Thymus (tissue), 11 donors: ENCODE measurements around the gene GAPDHS. TPM values are rescaled to one million over a fixed set of nuclear protein-coding genes. Genes with fewer than 3 reads are reported as not detected.

Experiments used
- DNase-seq, 9 donors: peaks; one replicate each; pipeline ENCODE4 v3.0.0-alpha.2; 2013; ENCODE audit warnings: low spot score in 9 of 9, low read depth in 6 of 9, missing footprints in 1 of 9
- H3K27ac ChIP-seq, 2 donors: one replicate each; pipeline ENCODE4 v1.5.1; 2013; ENCODE audit warnings: control low read depth in 1 of 2, low read depth in 1 of 2, low read length in 1 of 2, mild to moderate bottlenecking in 1 of 2, moderate library complexity in 1 of 2
- H3K27me3 ChIP-seq, 2 donors: one replicate each; pipeline ENCODE4 v1.5.1; 2013; ENCODE audit warnings: low read length in 1 of 2; ENCODE audit not compliant: control insufficient read depth in 2 of 2, insufficient read depth in 1 of 2
- H3K36me3 ChIP-seq, 2 donors: one replicate each; pipeline ENCODE4 v1.5.1; 2013; ENCODE audit warnings: low read length in 1 of 2, mild to moderate bottlenecking in 1 of 2, moderate library complexity in 1 of 2; ENCODE audit not compliant: control insufficient read depth in 2 of 2, insufficient read depth in 2 of 2
- H3K4me1 ChIP-seq, 2 donors: one replicate each; pipeline ENCODE4 v1.5.1; 2013; ENCODE audit warnings: low read length in 2 of 2; ENCODE audit not compliant: control insufficient read depth in 2 of 2, insufficient read depth in 2 of 2
- H3K4me3 ChIP-seq, 2 donors: one replicate each; pipeline ENCODE4 v1.5.1; 2013; ENCODE audit warnings: low read length in 2 of 2, control low read depth in 1 of 2, mild to moderate bottlenecking in 1 of 2
- H3K9me3 ChIP-seq, 2 donors: one replicate each; pipeline ENCODE4 v1.5.1; 2013; ENCODE audit warnings: low read length in 1 of 2, mild to moderate bottlenecking in 1 of 2; ENCODE audit not compliant: control insufficient read depth in 2 of 2, insufficient read depth in 1 of 2
- WGBS: extraction: QIAGEN DNeasy Blood & Tissue Kit; methylation state at CpG from one replicate; pipeline ENCODE4 v1.1.7; 2013; 5-methylcytosine and 5-hydroxymethylcytosine counted together
- polyA plus RNA-seq: library from polyadenylated mRNA; stranded (reverse); fragments of 200-250 nt; gene quantifications from one replicate; pipeline ENCODE4 v1.2.3, GENCODE V29; 2013
- total RNA-seq: library from RNA; stranded (reverse); fragments of 120-200 nt; gene quantifications from one replicate; pipeline ENCODE4 v1.2.4, GENCODE V29; 2013
- donor health status: healthy.

GAPDHS gene
- total and polyA plus RNA-seq, 2 donors = 0.16 to 0.19 TPM

- Histone ChIP-seq H3K27me3 (peaks cover 0 to 33% of the 10 kb centered on the region in 2 donors), H3K4me3 (no peak overlapping the region), H3K9me3 (no peaks in the 10 kb centered on the region), H3K36me3 (no peaks in the 10 kb centered on the region), H3K27ac (no peak overlapping the region), H3K4me1 (no peaks in the 10 kb centered on the region)
- DNase-seq = no peak
- WGBS = 94% methylated on average over 3 of the region's 3 CpGs
Measured at GRCh38 chr19:35516310-35516709, 16.9 kb upstream of the GAPDHS start.

GRCh38 chr19:35517342-35517741 is 15.9 kb upstream of the GAPDHS start:
- WGBS = 94% methylated on average over 2 of the region's 2 CpGs
- Histone ChIP-seq H3K4me3 (no peak overlapping the region), H3K27ac (no peak overlapping the region), H3K4me1 (no peaks in the 10 kb centered on the region), H3K27me3 (peaks cover 0 to 24% of the 10 kb centered on the region in 2 donors), H3K36me3 (no peaks in the 10 kb centered on the region), H3K9me3 (no peaks in the 10 kb centered on the region)
- DNase-seq = no peak

GRCh38 chr19:35518313-35518712 is 14.9 kb upstream of the GAPDHS start:
- WGBS = 93% methylated on average over 6 of the region's 6 CpGs

DNA sequence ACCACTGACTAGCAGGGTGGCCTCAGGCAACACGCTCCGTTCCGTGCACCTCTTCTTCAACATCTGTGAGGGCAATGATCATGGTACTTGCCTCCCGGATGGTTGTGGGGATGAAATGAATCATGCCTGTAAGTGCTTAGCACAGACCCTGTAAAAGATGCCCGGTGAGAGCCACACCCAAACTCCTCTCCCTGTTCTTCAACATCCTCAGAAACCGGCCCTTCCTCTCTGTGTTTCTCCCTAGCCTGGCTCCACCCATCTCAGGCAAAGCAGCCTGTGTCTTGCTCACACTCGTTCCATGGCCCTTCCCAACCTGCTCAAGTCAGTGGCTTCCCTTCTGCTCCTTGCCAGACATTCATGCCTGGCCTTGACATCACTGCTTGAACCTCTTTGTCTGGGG is 14.0 kb upstream of the GAPDHS start:
- WGBS = 84% methylated on average over 7 of the region's 7 CpGs
- Histone ChIP-seq H3K4me1 (no peaks in the 10 kb centered on the region), H3K4me3 (no peak overlapping the region), H3K9me3 (no peaks in the 10 kb centered on the region), H3K27ac (no peak overlapping the region), H3K27me3 (peaks cover 0 to 11% of the 10 kb centered on the region in 2 donors), H3K36me3 (no peaks in the 10 kb centered on the region)
- no peak for DNase-seq

More at GRCh38 chr19:35518313-35518712, 14.9 kb upstream of the GAPDHS start:
- Histone ChIP-seq H3K4me1 (no peaks in the 10 kb centered on the region), H3K4me3 (no peak overlapping the region), H3K27me3 (peaks cover 0 to 14% of the 10 kb centered on the region in 2 donors), H3K9me3 (no peaks in the 10 kb centered on the region), H3K36me3 (no peaks in the 10 kb centered on the region), H3K27ac (no peak overlapping the region)
- DNase-seq = no peak

- no peak overlapping the region for H3K4me3 ChIP-seq
- DNase-seq = no peak
- 88% methylated on average over 16 of the region's 16 CpGs for WGBS
- no peak overlapping the region for H3K27ac ChIP-seq
- no peaks in the 10 kb centered on the region for H3K36me3 ChIP-seq
- no peaks in the 10 kb centered on the region for H3K4me1 ChIP-seq
- H3K9me3 ChIP-seq = no peaks in the 10 kb centered on the region
- peaks cover 0 to 18% of the 10 kb centered on the region in 2 donors for H3K27me3 ChIP-seq
Measured at GRCh38 chr19:35521124-35521743, 12.0 kb upstream of the GAPDHS start.

DNA sequence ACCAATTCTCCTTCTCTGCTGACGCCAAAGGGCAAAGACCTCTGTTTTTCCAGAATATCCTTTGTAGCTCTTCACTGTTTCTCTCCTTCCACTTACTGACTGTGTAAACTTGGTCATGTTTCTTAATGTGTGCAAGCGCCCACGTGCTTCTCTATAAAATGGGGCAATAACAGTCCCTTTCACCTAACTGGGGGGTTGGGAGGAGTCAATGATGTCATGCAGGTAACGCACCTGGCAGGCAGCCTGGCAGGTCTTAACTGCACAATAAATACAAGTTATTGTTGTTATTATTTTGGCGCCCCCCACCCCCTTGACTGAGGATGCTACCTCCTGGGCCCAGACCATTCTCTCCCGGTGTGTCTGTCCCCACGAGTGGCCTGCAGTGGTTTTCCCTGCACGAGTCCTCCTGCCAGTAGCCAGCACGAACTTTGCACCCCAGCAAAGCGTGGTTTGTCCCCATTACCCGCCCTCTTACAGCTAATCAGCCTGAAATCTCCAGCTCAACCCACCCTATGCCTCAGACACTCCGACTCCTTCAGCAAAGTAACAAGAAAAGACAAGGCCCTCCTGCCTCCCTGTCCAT is 10.4 kb upstream of the GAPDHS start:
- 93% methylated on average over 12 of the region's 12 CpGs for WGBS

GRCh38 chr19:35524181-35524837 is 8.9 kb upstream of the GAPDHS start:
- H3K27me3 ChIP-seq = peaks cover 0 to 27% of the 10 kb centered on the region in 2 donors
- no peaks in the 10 kb centered on the region for H3K36me3 ChIP-seq
- no peaks in the 10 kb centered on the region for H3K4me1 ChIP-seq
- DNase-seq = no peak
- no peak overlapping the region for H3K4me3 ChIP-seq
- WGBS = 83% methylated on average over 11 of the region's 11 CpGs
- no peaks in the 10 kb centered on the region for H3K9me3 ChIP-seq
- no peak overlapping the region for H3K27ac ChIP-seq

More for the DNA sequence above, 10.4 kb upstream of the GAPDHS start:
- no peak for DNase-seq
- H3K27me3 ChIP-seq = peaks cover 0 to 19% of the 10 kb centered on the region in 2 donors
- no peaks in the 10 kb centered on the region for H3K36me3 ChIP-seq
- H3K4me3 ChIP-seq = no peak overlapping the region
- no peaks in the 10 kb centered on the region for H3K4me1 ChIP-seq
- no peak overlapping the region for H3K27ac ChIP-seq
- no peaks in the 10 kb centered on the region for H3K9me3 ChIP-seq

GRCh38 chr19:35525873-35526272 is 7.4 kb upstream of the GAPDHS start:
- H3K9me3 ChIP-seq = no peaks in the 10 kb centered on the region
- no peak overlapping the region for H3K4me3 ChIP-seq
- H3K27me3 ChIP-seq = peaks cover 0 to 37% of the 10 kb centered on the region in 2 donors
- WGBS = 91% methylated on average over 4 of the region's 4 CpGs
- DNase-seq = no peak
- H3K36me3 ChIP-seq = no peaks in the 10 kb centered on the region
- no peaks in the 10 kb centered on the region for H3K4me1 ChIP-seq
- no peak overlapping the region for H3K27ac ChIP-seq
